PC-3 (cell line): ENCODE results near the gene MYO1F. TPM values are rescaled to one million over a fixed set of nuclear protein-coding genes. Genes with fewer than 3 reads are reported as not detected.

Experiments
- ATAC-seq: fragments of 200-7000 bp; cut with Tn5 transposase; 2 replicates; pipeline ENCODE4 v1.9.1; 2020; ENCODE audit warnings: mild to moderate bottlenecking, moderate library complexity
- BruUV-seq: library from RNA; stranded (reverse); fragments of 400-500 nt; replicated peaks from 2 replicates; lab custom pipeline; 2021; lab: Mats Ljungman, UMichigan
- CTCF ChIA-PET: fragments of 300-600 bp; sonication (Branson Sonifier 250); formaldehyde crosslinking; loops from one replicate; lab custom pipeline; 2022; ENCODE audit warnings: antibody characterized with exemption; lab: Charles Lee
- POLR2A ChIA-PET: fragments of 300-600 bp; sonication (Branson Sonifier 250); formaldehyde crosslinking; loops from one replicate; lab custom pipeline; 2022; ENCODE audit warnings: antibody characterized with exemption; ENCODE audit not compliant: unreplicated experiment; lab: Charles Lee
- DNase-seq: peaks from one replicate; pipeline ENCODE4 v3.0.0-alpha.2; 2015
- H2AFZ ChIP-seq: fragments of 300-600 bp; sonication (generic); 2 replicates; pipeline ENCODE4 v1.6.0; 2016; ENCODE audit warnings: antibody characterized with exemption, low read length
- H3F3A ChIP-seq: fragments of 300-600 bp; sonication (generic); one replicate; pipeline ENCODE4 v1.6.0; 2017; ENCODE audit warnings: antibody characterized with exemption, low read length, control low read depth, mild to moderate bottlenecking; ENCODE audit not compliant: unreplicated experiment
- H3K27ac ChIP-seq: fragments of 300-600 bp; sonication (generic); 2 replicates; pipeline ENCODE4 v1.5.1; 2016; ENCODE audit warnings: mild to moderate bottlenecking, low read length
- H3K27me3 ChIP-seq: fragments of 300-600 bp; sonication (generic); 2 replicates; pipeline ENCODE4 v1.6.1; 2016; ENCODE audit warnings: low read length, mixed read lengths
- H3K36me3 ChIP-seq: fragments of 300-600 bp; sonication (generic); 2 replicates; pipeline ENCODE4 v1.6.1; 2016; ENCODE audit warnings: low read depth, mixed run types, low read length, mixed read lengths
- H3K4me1 ChIP-seq: fragments of 300-600 bp; sonication (generic); 2 replicates; pipeline ENCODE4 v1.5.1; 2016; ENCODE audit warnings: low read length; ENCODE audit not compliant: insufficient read depth
- H3K4me2 ChIP-seq: fragments of 300-600 bp; sonication (generic); 2 replicates; pipeline ENCODE4 v1.6.0; 2016; ENCODE audit warnings: low read length
- H3K4me3 ChIP-seq: fragments of 300-600 bp; sonication (generic); 2 replicates; pipeline ENCODE4 v1.5.1; 2016; ENCODE audit warnings: mild to moderate bottlenecking, low read length, mixed read lengths
- H3K79me2 ChIP-seq: fragments of 300-600 bp; sonication (generic); 2 replicates; pipeline ENCODE4 v1.6.1; 2017; ENCODE audit warnings: low read length, mixed read lengths
- H3K9ac ChIP-seq: fragments of 300-600 bp; sonication (generic); 2 replicates; pipeline ENCODE4 v1.6.0; 2016; ENCODE audit warnings: mild to moderate bottlenecking, low read length
- H3K9me2 ChIP-seq: fragments of 300-600 bp; sonication (generic); replicated peaks from 2 replicates; pipeline ENCODE4 v1.6.1; 2016; ENCODE audit warnings: mixed run types, low read length, mixed read lengths
- H3K9me3 ChIP-seq: fragments of 300-600 bp; sonication (generic); 2 replicates; pipeline ENCODE4 v1.6.1; 2016; ENCODE audit warnings: low read length, mixed read lengths
- H4K20me1 ChIP-seq: fragments of 300-600 bp; sonication (generic); 2 replicates; pipeline ENCODE4 v1.6.1; 2016; ENCODE audit warnings: low read length, mixed read lengths
- EZH2 ChIP-seq: fragments of 300-600 bp; sonication (generic); IDR thresholded peaks from one replicate; pipeline ENCODE4 v1.6.1; 2017; ENCODE audit warnings: antibody characterized with exemption, mild to moderate bottlenecking, low read length; ENCODE audit not compliant: unreplicated experiment
- EZH2phosphoT487 ChIP-seq: fragments of 300-600 bp; sonication (generic); IDR thresholded peaks from 2 replicates; pipeline ENCODE4 v1.6.1; 2018; ENCODE audit warnings: mild to moderate bottlenecking, antibody characterized with exemption, low read length, borderline replicate concordance
- intact Hi-C: fragments of 100-400 bp; cut with micrococcal nuclease; formaldehyde crosslinking; loops from 2 replicates; pipeline ENCODE4 v1.9.0; 2023
- total RNA-seq: library from RNA; depleted of rRNA; stranded (reverse); fragments of >200 nt; gene quantifications from 2 replicates; pipeline ENCODE4 v1.2.3, GENCODE V29; 2014
- TF ChIP-seq, protein P1 (sequence below): fragments of 300-600 bp; sonication (generic); conservative IDR thresholded peaks from 2 replicates; pipeline ENCODE4 v1.5.1; 2017; ENCODE audit warnings: antibody characterized with exemption, low read depth, mild to moderate bottlenecking, low read length

The MYO1F gene
- total RNA-seq, 1 experiment from 2014 or later: 2.0 TPM

DNA sequence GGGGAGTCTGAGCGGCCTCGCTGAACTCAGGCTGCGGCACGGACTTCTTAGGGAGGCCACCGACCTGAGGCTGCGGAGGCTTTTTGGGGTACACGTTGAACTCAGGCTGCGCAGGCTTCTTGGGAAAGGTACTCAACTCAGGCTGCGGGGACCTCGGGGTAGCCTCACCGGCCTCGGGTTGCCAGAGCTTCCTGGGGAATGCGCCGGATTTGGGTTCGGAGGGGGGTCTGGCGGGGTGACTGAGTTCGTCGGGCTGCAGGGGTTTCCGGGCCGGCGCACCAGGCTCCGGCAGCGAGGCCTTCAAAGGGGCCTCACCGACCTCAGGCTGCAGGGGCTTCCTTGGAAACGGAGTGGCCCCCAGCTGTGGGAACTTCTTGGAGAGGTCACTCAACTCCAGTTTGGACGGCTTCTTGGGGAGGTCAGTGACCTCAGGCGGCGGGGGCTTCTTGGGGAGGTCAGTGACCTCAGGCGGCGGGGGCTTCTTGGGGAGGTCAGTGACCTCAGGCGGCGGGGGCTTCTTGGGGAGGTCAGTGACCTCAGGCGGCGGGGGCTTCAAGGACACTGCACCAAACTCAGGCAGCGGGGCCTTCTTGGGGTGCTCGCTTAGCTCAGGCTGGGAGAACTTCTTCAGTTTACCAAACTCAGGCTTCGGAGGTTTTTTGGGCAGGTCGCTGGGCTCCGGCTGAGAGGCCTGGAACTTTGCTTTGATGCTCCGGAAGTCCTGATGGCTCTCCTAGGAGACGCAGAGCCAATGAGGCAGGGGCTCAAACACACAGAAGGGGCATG is 78.0 kb downstream of the MYO1F start:
- Histone ChIP-seq H3K36me3 (no peaks in the 10 kb centered on the region), H3K4me3 (no peak overlapping the region), H3K27ac (no peak overlapping the region), H3F3A (no peaks in the 10 kb centered on the region), H3K9me3 (no peaks in the 10 kb centered on the region), H3K9me2 (no peaks in the 10 kb centered on the region), H3K4me1 (no peaks in the 10 kb centered on the region), H2AFZ (no peak overlapping the region), H3K4me2 (no peak overlapping the region), H3K9ac (no peak overlapping the region), H3K27me3 (no peaks in the 10 kb centered on the region), H4K20me1 (no peaks in the 10 kb centered on the region), H3K79me2 (no peaks in the 10 kb centered on the region)
- CTCF ChIA-PET: no interaction called here
- no TSS peak for BruUV-seq
- intact Hi-C loops: no loop called here
- POLR2A ChIA-PET: interaction anchor here (0.6 kb wide), 1 partner anchor 106 kb away, joined by 4 read pairs; no protein-coding TSS in a partner anchor
- no peak for ATAC-seq
- no peak for DNase-seq
- TF ChIP-seq, protein P1, sequence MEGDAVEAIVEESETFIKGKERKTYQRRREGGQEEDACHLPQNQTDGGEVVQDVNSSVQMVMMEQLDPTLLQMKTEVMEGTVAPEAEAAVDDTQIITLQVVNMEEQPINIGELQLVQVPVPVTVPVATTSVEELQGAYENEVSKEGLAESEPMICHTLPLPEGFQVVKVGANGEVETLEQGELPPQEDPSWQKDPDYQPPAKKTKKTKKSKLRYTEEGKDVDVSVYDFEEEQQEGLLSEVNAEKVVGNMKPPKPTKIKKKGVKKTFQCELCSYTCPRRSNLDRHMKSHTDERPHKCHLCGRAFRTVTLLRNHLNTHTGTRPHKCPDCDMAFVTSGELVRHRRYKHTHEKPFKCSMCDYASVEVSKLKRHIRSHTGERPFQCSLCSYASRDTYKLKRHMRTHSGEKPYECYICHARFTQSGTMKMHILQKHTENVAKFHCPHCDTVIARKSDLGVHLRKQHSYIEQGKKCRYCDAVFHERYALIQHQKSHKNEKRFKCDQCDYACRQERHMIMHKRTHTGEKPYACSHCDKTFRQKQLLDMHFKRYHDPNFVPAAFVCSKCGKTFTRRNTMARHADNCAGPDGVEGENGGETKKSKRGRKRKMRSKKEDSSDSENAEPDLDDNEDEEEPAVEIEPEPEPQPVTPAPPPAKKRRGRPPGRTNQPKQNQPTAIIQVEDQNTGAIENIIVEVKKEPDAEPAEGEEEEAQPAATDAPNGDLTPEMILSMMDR: no peak
- TF ChIP-seq EZH2 (no peak), EZH2phosphoT487 (no peak)

- BruUV-seq: no TSS peak
- no peaks in the 10 kb centered on the region for H3K4me1 ChIP-seq
- ChIA-PET CTCF (no interaction called here), POLR2A (no interaction called here)
- no peaks in the 10 kb centered on the region for H3K9me3 ChIP-seq
- H3K27ac ChIP-seq: no peak overlapping the region
- no peak overlapping the region for H3K4me2 ChIP-seq
- no peaks in the 10 kb centered on the region for H3F3A ChIP-seq
- no peak overlapping the region for H3K9ac ChIP-seq
- ATAC-seq: no peak
- DNase-seq: no peak
- TF ChIP-seq, protein P1: no peak
- TF ChIP-seq EZH2: no peak
- H2AFZ ChIP-seq: no peak overlapping the region
- no peaks in the 10 kb centered on the region for H4K20me1 ChIP-seq
- no peaks in the 10 kb centered on the region for H3K9me2 ChIP-seq
- no peaks in the 10 kb centered on the region for H3K79me2 ChIP-seq
- intact Hi-C loops: no loop called here
- no peaks in the 10 kb centered on the region for H3K36me3 ChIP-seq
- H3K27me3 ChIP-seq: no peaks in the 10 kb centered on the region
- no peak overlapping the region for H3K4me3 ChIP-seq
These were observed 78.9 kb downstream of the MYO1F start for GRCh38 chr19:8498295-8498694.

GRCh38 chr19:8494158-8494557 is 83.1 kb downstream of the MYO1F start:
- ChIA-PET CTCF (interaction anchor here (2.5 kb wide), 1 partner anchor 81 kb away, joined by 6 read pairs; the partner anchor contains the start of gene MARCHF2), POLR2A (no interaction called here)
- DNase-seq: no peak
- Histone ChIP-seq H2AFZ (no peak overlapping the region), H3K9ac (no peak overlapping the region), H3K27me3 (no peaks in the 10 kb centered on the region), H3K27ac (no peak overlapping the region), H3K9me2 (no peaks in the 10 kb centered on the region), H3K9me3 (no peaks in the 10 kb centered on the region), H3F3A (no peaks in the 10 kb centered on the region), H3K79me2 (no peaks in the 10 kb centered on the region), H3K4me3 (no peak overlapping the region), H3K4me1 (no peaks in the 10 kb centered on the region), H4K20me1 (no peaks in the 10 kb centered on the region), H3K4me2 (no peak overlapping the region), H3K36me3 (0 out of 2 replicates have a peak, but pooled peaks cover under 1% of the 10 kb centered on the region)
- intact Hi-C loops: no loop called here
- TF ChIP-seq, protein P1: no peak
- no peak for TF ChIP-seq EZH2
- TF ChIP-seq EZH2phosphoT487: no peak
- no TSS peak for BruUV-seq
- ATAC-seq: no peak
